Measurements from ENCODE around the gene TRHDE. TPM values are rescaled to one million over a fixed set of nuclear protein-coding genes. Genes with fewer than 3 reads are reported as not detected.

The TRHDE gene
- total RNA-seq, 3 donors from 2014 or later, result 0.98 to 43.2 (median 2.2) TPM

DNA sequence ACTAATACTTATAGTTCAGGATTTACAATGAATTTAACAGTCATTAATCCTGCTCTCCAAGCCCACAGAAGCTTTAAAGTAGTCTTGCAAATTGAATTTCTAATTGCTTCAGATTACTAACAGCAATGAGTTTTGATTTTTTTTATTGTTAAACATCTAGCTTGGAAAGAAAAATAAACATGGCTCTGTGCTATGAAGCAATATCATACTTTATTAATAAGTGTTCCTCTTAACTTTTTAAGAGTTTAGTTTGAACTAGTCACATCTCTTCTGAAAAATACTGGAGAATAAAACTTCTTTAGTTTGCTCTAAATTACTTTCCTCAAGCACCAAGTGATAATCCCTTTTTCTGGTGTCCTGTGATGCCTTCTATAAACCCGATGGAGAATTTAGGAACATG is 250.2 kb downstream of the TRHDE start:
- TF ChIP-seq POLR2AphosphoS5 (IDR thresholded peaks at IDR 0.05), result no peak
- TF ChIP-seq, protein P1, sequence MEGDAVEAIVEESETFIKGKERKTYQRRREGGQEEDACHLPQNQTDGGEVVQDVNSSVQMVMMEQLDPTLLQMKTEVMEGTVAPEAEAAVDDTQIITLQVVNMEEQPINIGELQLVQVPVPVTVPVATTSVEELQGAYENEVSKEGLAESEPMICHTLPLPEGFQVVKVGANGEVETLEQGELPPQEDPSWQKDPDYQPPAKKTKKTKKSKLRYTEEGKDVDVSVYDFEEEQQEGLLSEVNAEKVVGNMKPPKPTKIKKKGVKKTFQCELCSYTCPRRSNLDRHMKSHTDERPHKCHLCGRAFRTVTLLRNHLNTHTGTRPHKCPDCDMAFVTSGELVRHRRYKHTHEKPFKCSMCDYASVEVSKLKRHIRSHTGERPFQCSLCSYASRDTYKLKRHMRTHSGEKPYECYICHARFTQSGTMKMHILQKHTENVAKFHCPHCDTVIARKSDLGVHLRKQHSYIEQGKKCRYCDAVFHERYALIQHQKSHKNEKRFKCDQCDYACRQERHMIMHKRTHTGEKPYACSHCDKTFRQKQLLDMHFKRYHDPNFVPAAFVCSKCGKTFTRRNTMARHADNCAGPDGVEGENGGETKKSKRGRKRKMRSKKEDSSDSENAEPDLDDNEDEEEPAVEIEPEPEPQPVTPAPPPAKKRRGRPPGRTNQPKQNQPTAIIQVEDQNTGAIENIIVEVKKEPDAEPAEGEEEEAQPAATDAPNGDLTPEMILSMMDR (IDR thresholded peaks at IDR 0.05), result no peak
- TF ChIP-seq POLR2A (IDR thresholded peaks at IDR 0.05), result no peak
- intact Hi-C loops (cut with DNase I; ENCODE audit: low total_unique reads), result no loop called here

DNA sequence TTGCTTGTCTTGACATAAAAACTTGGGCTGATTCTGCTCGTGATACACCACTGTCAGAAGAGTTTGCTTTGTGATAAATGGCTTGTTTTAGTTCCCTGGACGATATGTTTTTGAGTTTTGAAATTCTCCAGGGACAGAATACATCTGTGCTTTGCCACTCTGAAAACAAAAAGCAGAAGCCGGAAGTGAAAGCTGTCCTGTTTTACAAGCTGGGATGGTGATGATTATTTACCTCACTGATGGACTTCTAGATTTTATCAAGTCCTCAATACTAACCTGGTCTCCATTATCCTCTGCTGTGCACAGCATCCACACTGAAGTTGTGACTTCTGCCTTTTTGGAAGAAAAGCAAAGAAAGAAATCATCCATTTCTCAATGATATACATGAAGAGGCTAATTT is 251.6 kb downstream of the TRHDE start:
- TF ChIP-seq POLR2A (IDR thresholded peaks at IDR 0.05) (no peak), POLR2AphosphoS5 (IDR thresholded peaks at IDR 0.05) (no peak)
- TF ChIP-seq, protein P1 (IDR thresholded peaks at IDR 0.05), result no peak
- Histone ChIP-seq H3K27ac (no peak overlapping the region), H3K27me3 (no peaks in the 10 kb centered on the region), H3K9me3 (no peaks in the 10 kb centered on the region), H3K4me3 (no peak overlapping the region), H3K36me3 (no peaks in the 10 kb centered on the region), H3K4me1 (no peaks in the 10 kb centered on the region)
- intact Hi-C loops (cut with DNase I; ENCODE audit: low total_unique reads), result no loop called here
- DNase-seq (ENCODE audit: low spot score in 2 of 2), result no peak

More for the DNA sequence above, 250.2 kb downstream of the TRHDE start:
- Histone ChIP-seq H3K36me3 (no peaks in the 10 kb centered on the region), H3K27ac (no peak overlapping the region), H3K9me3 (no peaks in the 10 kb centered on the region), H3K4me3 (no peak overlapping the region), H3K4me1 (no peaks in the 10 kb centered on the region), H3K27me3 (no peaks in the 10 kb centered on the region)
- no peak for DNase-seq (ENCODE audit: low spot score in 2 of 2)

DNA sequence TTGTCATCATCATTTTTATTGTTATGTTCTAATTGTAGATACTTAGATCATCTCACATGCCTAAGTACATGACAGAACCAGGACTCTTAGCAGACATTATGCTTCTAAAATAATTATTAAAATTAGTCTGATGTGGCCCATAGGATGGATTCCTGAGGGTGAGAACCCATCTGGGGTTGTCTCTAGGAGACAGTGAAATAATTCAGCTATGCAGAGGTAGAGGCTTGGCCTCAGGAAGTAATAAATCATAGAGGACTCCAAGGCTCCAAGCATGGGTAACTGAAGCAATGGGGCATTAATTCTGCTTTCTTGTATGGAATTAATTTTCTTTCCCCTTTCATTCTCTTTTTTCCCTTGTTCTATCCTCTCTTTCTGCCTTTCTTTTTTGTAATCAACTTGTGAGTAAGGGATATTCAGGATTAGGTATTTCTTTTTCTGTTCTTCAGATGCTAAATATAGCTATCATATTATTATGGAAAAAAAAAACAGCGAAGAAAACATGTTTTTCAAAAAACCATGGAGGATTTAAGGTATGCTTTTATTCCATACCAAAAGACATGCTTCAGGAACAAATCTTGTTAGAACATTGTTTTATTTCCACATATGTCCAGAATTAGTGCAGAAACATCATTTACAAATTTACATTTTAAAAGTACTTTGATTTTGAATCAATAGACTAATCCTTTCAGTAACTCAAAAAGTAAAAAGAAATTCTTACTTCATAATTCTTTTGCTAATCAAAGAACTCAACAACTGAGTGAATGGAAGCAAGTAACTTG is 263.2 kb downstream of the TRHDE start:
- intact Hi-C loops (cut with DNase I; ENCODE audit: low total_unique reads), result no loop called here
- TF ChIP-seq, protein P1 (IDR thresholded peaks at IDR 0.05), result no peak
- no peak for TF ChIP-seq POLR2A (IDR thresholded peaks at IDR 0.05)
- H3K9me3 ChIP-seq, result no peaks in the 10 kb centered on the region
- no peaks in the 10 kb centered on the region for H3K27me3 ChIP-seq
- no peaks in the 10 kb centered on the region for H3K4me1 ChIP-seq
- no peaks in the 10 kb centered on the region for H3K36me3 ChIP-seq
- H3K27ac ChIP-seq, result no peak overlapping the region
- H3K4me3 ChIP-seq, result no peak overlapping the region
- no peak for DNase-seq (ENCODE audit: low spot score in 2 of 2)

DNA sequence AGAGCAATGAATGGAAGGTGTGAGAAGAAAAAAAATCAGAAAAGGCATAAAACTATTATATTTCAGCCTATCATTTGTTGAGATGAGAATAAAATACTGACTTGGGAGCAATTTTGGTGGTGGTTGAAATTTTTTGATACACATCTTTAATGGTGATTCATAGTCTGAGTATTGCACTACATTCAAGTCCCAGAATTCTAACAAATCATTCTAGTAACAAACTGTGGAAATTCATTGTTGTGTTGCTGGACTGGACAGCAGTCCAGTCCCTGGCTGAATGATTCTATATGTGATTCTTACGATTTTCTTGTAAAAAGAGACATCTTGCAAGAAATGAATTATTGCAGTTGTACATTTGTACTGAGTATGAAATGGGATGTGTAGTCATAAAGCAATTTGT is 268.6 kb downstream of the TRHDE start:
- no peak for DNase-seq (ENCODE audit: low spot score in 2 of 2)
- H3K27me3 ChIP-seq, result no peaks in the 10 kb centered on the region
- H3K27ac ChIP-seq, result no peak overlapping the region
- no peak overlapping the region for H3K4me3 ChIP-seq
- H3K36me3 ChIP-seq, result no peaks in the 10 kb centered on the region
- TF ChIP-seq, protein P1 (IDR thresholded peaks at IDR 0.05), result no peak
- TF ChIP-seq POLR2AphosphoS5 (IDR thresholded peaks at IDR 0.05) (no peak), POLR2A (IDR thresholded peaks at IDR 0.05) (no peak)
- intact Hi-C loops (cut with DNase I; ENCODE audit: low total_unique reads), result no loop called here
- H3K4me1 ChIP-seq, result no peaks in the 10 kb centered on the region
- no peaks in the 10 kb centered on the region for H3K9me3 ChIP-seq

DNA sequence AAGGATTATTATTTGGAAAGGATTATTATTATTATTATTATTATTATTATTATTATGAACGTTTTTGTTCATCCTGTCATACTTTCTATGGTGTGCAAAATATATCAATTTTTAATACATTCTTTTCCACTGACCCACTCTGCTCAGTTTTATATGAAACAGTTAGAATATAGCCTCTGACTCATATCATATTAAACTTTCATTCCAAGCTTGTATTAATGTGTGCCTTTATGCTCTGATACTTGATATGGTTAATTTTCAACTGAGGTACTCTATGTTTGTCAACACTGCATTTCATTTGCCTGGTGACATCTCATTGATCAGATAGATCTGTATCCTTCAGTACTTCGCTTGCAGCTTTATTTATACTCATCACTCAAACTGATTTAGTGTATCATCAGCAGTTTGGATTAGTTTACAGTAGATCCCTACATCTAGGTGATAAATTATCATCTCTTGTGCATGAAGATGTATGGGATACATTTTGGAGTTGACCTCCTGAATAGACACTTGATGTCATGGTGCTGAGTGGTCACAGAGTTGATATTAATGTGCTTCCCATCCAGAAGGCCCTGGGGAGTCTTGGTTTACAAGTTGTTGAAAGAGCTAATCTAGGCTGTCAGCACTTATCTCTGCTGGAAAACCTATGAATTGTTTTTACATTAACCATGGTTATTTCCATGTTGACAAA is 271.8 kb downstream of the TRHDE start:
- intact Hi-C loops (cut with DNase I; ENCODE audit: low total_unique reads), result no loop called here
- no peak for DNase-seq (ENCODE audit: low spot score in 2 of 2)
- no peak for TF ChIP-seq POLR2A (IDR thresholded peaks at IDR 0.05)
- no peak for TF ChIP-seq POLR2AphosphoS5 (IDR thresholded peaks at IDR 0.05)
- TF ChIP-seq, protein P1 (IDR thresholded peaks at IDR 0.05), result no peak
- H3K27ac ChIP-seq, result no peak overlapping the region
- no peaks in the 10 kb centered on the region for H3K9me3 ChIP-seq
- H3K36me3 ChIP-seq, result no peaks in the 10 kb centered on the region
- H3K27me3 ChIP-seq, result no peaks in the 10 kb centered on the region
- H3K4me1 ChIP-seq, result no peaks in the 10 kb centered on the region
- no peak overlapping the region for H3K4me3 ChIP-seq

Data from breast epithelium (tissue), 4 donors.